ENCODE data around the gene SPPL2B.

GRCh38 chr19:2374808-2375207 is 46.3 kb downstream of the SPPL2B start:
- TF ChIP-seq MAX (IDR thresholded peaks at IDR 0.05) (no peak), YY1 (IDR thresholded peaks at IDR 0.05; ENCODE audit: low read depth) (no peak), CREB1 (IDR thresholded peaks at IDR 0.05; ENCODE audit: low read depth) (no peak), TAF1 (IDR thresholded peaks at IDR 0.05; ENCODE audit: low read depth) (no peak)
